GM18909 (cell line): ENCODE results near the gene CCDC127.
"Not testable (repeated sequence)": the region's sequence is repeated elsewhere in the genome, so short reads cannot be mapped to it uniquely, and the experiment has no call there.

Experiments used
- ATAC-seq: cut with Tn5 transposase; IDR thresholded peaks from one replicate; pipeline ENCODE4 v1.9.1; 2021; ENCODE audit warnings: mild to moderate bottlenecking; ENCODE audit not compliant: unreplicated experiment, poor library complexity

The CCDC127 gene

DNA sequence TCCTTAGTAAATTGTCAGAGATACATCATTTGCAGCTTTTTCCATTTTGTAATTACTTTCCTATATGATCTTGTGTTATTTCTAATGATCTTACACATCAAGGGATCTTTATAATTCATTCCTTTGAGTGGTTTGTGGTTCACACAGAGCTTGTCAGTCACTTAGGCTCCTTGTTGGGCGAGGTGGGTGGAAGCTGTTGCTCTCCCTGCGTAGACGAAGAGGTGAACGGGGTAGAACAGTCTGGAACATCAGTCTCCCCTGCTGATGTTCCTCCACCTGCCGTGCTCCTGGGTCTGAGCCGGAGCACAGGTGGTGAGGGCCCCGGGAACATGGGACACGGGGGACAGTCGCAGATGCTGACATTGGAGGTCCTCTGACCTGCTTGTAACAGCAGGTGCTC is 17.6 kb upstream of the CCDC127 start:
- not testable (repeated sequence) for ATAC-seq

DNA sequence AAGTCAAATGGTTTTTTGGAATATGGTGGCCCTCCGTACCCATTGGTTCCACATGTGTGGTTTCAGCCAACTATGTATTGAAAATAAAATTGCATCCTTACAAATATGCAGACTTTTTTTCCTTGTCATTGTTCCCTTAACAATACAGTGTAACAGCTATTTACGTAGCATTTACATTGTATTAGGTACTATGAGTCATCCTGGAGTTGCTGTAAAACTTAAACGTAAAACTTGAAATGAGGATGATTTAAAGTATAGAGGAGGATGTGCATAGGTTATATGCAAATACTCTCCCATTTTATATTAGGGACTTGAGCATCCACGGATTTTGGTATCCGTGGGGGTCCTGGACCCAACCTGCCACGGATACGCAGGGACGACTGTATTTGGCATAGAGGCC is 16.5 kb upstream of the CCDC127 start:
- no peak for ATAC-seq

DNA sequence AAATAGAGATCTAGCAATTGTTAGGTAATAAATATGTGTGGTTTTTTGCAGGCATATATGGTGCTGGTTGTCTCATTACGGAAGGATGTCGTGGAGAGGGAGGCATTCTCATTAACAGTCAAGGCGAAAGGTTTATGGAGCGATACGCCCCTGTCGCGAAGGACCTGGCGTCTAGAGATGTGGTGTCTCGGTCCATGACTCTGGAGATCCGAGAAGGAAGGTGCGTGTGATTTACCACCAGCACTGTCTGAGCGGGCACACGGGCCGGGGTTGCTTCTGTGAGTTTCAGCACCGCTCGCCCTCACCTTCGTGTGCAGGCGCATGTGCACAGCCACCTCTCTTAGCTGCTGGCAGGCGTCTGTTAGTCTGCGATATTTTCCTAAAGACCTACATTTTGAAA is 15.5 kb upstream of the CCDC127 start:
- not testable (repeated sequence) for ATAC-seq

DNA sequence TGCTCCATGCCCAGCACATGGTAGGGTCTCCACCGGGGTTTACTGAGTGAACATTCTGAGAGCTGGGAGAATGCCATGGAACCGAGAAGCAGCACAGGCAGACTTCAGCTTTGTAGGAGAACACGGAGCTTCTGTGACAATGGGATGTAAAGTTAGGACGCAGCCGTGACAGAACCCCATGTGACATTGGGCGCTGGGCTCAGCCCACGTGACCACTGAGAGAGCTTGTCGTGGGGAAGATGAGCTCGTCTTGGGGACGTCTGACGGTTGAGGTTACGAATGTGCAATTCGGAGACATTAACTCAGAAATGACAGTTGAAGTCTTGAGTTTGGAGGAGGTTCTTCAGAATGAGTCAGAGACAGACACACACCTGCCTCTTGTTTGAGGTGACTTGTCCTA is 13.7 kb upstream of the CCDC127 start:
- no peak for ATAC-seq

DNA sequence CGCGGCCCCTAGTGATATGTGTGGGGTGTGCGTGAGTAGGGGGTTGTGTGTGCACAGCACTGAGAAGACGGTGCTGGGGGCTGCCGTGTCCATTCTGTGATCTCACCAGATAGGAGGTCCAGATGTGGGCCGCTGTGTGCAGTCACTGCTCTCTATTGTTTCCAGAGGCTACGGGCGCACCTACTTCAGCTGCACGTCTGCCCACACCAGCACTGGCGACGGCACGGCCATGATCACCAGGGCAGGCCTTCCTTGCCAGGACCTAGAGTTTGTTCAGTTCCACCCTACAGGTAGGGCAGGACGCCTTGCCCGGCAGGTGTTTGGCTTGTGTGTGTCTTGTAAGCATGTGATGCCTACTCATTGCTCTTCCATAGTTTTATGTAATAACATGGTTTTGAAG is 12.8 kb upstream of the CCDC127 start:
- ATAC-seq: no peak

DNA sequence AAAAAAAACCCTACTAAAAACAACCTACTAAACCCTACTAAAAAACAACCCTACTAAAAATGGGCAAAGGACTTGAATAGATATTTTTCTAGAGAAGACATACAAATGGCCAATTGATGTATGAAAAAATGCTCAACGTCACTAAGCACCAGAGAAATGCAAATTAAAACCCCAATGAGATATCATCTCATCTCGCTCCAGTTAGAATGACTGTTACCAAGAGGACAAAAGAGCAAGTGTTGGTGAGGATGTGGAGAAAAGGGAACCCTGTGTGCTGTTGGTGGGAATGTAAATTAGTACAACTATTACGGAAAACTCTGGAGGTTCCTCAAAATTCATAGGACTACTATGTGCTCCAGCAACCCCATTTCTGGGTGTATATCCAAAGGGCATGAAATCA is 10.9 kb upstream of the CCDC127 start:
- ATAC-seq: no peak

DNA sequence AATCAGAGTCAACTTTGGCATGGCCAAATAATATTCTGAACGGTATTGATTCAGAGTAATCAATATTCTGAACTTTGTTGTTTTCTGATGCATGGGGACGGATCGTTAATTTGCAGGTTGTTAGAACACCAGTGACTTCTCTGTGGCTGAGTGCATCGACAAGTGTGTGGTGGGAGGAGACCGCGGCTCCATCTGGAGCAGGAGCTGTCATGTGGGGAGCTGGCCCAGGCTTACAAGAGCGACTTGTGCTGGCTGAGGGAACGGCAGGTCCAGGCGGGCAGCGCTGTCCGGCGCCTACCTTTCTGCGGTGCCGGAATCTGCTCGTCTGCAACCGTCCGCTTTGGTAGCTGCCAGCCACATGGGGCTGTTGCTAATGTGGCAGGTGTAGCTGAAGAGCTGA is 9.4 kb upstream of the CCDC127 start:
- not testable (repeated sequence) for ATAC-seq

DNA sequence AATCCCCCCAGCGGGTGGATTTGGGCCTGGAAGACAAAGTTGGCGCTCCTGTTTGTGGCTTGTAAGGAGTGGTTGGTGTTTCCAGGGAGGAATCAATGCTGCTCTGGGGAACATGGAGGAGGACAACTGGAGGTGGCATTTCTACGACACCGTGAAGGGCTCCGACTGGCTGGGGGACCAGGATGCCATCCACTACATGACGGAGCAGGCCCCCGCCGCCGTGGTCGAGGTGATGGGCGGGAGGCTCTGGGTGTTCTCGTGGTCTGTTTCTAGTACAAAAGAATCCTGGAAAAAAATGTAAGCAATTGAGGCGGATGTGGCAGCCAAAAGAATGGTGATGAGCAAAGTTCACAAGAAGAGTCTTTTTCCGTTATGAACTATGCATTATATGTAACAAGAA is 7.4 kb upstream of the CCDC127 start:
- no peak for ATAC-seq

DNA sequence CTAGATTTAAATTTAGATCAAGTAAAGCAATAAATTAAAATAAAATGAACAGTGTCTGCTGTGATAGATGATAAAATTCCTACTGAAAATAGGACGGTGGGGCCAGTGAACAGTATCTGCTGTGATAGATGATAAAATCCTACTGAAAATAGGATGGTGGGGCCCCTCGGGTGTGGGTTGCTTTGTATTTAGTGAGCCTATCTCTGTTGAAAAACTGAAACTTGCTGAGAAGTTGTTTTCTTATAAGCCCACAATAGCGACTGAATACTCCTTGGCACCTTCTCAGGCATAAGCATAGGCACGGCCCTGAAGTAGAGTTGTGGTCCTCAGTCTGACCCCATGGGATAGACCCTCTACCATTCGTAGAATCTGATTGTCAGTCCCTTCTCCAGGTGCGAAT is 5.8 kb upstream of the CCDC127 start:
- no peak for ATAC-seq

DNA sequence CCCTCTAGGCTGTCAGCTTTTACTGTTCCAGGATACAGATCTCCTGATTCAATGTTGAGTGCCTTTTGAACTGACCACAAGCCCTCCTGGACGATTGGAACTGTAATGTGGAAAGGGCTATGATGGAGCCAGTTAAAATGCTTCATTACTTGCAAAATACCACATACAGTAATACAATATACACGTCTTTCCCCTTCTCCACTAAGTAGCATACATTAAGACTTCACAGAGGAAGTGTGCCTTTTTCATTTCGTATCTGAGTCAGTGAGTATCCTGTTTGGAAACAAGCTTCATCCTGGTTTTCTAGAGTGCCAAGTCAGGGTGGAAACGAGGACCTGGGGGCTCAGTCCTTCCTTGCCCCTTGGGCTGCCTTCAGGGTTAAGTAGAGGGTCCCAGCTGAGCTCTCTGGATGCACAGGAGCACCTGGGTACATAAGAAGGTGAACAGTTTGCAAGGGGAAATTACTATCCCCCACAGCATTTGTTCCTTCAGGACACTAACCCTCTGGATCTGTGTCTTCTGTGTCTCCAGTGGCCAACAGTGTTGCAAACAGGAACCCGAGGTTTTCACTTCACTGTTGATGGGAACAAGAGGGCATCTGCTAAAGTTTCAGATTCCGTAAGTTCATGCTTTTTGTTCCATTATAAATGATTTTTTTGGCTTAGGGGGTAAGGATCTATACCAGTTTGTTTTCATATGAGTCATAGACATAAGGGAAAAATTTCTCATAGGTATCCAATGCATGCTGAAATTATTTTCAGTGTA is 5.2 kb upstream of the CCDC127 start:
- ATAC-seq: not testable (repeated sequence)

DNA sequence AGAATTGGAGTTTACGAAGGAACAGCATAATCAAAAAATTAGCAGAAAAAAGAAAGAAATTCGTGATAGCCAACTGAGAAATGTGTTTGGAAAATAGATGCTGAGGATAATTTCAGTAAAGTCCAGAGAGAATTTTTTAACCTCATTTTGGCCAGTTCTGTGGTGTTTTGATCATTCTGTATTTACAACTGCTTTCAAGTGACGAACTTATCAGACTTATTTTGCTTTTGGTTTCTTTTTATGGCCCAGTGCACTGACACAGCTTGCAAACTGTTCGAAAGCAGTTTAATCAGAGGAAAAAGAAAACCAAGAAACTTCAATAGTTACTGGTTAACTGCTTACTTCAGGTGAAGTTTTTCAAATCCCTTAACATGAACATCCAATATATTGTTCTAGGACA is 2.0 kb upstream of the CCDC127 start:
- ATAC-seq: peak; percentile 25

DNA sequence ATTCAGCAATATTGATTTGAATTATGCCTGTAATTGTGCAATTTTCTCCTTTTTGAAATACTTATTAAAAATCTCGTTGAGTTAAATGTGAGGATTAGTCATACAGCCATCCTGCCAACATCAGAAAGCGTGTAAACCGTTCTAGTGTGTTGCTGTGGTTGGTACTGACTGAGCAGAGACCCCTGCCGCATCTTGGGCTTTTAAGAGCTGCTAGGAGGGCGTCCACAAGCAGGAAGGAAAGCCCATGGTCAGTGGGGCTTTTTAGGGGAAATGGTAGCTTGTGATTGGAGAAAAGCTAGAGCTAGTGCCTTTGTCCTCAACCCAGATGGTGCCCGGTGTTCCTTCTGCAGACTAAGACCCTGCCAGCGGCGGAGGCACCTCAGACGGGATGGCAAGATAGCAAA is 1.5 kb upstream of the CCDC127 start:
- no peak for ATAC-seq

DNA sequence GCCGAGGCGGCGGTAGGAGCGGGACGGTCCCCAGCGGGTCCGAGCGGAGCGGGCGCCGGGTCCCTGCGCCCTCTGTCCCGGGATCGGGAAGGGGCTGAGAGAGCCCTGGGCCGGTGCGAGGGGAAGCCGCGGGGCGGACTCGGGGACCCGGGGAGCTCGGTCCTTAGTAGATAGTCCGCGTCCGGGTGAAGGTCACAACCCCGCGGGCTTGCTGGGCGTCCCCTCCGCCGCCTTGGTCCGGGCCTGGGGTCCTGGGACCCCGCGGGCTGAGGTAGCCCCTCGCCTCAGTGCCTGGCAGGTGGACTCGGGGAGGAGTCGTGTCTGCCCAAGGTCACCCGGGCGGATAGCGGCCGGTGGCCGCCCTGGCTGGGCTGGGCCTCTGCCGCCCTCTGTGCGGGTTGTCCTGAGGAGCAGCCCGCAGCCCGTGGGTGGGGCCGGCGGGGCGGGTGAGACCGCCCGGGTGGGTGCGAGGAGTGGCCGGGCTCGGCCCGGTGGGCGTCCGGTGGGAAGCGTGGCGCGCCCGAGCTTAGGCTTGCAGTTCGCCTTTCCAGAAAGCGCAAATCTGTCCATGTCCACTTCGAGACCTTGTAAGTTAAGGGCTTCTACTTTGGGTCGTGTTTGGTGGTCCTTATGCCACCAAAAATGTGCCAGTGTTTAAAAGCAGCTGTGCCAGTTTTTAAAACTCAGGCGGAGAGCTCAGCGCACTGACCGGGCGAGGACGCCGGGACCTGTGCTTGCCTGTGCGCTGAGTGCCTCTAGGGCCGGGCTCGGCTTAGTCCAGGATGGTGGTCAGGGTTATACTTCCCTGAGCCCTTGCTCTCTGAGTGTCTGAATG is 721 bp upstream of the CCDC127 start:
- peak; percentile 23 for ATAC-seq

DNA sequence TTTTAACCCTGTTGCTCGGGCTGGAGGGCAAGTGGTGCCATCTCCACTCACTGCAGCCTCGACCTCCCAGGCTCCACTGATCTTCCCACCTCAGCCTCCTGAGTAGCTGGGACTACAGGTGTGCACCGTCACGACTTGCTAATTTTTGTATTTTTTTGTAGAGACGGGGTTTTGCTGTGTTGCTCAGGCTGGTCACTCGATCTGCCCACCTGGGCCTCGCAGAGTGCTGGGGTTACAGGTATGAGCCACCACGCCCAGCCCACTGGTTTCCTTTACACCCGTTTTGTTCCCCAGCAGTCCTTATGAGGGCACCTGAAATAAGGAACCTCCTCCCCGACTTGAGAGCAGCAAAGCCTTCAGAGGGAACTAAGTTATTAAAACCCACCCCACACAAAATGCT is 1.9 kb downstream of the CCDC127 start:
- ATAC-seq: not testable (repeated sequence)

DNA sequence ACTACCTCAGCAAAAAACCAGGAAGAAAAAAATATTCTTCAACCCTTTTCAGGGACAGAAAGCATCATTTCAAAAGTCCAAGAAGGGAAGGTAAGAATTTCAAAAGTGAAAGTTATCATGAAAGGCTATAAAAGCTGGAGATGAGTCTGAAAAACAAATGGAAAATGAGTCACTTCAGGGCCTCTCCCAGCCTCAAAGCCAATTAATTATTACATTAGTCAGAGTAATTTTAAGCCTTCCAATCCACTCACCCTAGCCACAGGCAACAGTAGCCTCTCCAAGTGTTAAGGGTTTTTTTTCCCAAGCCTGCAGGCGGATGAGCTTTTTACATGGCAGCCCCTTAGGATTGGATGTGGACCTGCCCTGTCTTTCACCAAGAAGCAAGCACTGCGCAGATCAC is 2.7 kb downstream of the CCDC127 start:
- ATAC-seq: not testable (repeated sequence)

DNA sequence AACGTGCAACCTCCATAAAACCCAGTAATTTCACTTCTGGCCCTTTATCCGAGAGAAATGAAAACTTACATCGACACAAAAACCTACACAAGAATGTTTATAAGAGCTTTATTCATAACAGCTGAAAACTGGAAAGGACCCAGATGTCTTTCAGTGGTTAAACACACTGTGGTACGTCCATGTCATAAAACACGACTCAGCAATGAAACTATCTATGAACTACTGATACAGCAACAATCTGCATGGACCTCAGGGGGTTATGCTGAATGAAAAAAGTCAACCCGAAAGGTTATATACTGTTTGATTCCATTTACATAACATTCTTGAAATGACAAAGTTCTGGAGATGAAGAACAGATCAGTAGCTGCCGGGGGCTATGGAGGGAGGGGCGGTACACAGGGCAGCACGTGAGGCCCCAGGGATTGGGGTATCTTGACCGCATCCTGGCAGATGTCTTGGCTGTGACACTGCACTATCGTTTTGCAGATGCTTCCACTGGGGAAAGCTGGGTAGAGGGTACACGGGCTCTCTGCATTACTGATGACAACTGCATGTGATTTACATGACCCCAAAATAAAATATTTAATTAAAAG is 4.1 kb downstream of the CCDC127 start:
- ATAC-seq: no peak

DNA sequence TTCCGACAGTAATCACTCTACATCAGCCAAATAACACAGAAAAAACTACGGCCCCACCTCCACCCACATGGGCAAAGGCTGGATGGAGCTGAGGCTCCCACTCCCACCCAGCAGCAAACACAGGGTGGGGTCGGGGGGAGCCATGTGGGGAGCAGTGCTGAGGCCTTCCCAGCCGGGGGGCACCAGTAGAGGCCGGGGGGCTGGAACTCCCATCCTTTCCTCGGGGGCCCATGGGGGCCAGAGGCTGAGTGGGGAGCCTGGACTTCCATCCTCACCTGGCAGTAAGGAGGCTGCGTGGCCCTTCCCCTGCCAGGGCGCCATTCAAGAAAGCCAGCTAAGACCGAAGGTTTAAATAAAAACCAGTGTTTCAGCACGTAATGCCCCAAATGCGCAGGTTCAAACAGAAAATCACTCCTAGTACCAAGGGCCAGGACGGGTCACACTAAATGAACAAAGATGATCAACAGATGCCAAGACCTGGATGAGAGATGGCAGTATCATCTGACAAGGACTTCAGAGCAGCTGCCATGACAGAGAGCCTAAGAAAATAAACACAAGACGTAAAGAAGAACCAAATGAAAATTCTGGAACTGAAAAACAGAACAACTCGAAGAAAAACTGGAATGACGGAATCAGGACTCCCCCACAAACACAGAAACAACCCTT is 9.4 kb downstream of the CCDC127 start:
- no peak for ATAC-seq

DNA sequence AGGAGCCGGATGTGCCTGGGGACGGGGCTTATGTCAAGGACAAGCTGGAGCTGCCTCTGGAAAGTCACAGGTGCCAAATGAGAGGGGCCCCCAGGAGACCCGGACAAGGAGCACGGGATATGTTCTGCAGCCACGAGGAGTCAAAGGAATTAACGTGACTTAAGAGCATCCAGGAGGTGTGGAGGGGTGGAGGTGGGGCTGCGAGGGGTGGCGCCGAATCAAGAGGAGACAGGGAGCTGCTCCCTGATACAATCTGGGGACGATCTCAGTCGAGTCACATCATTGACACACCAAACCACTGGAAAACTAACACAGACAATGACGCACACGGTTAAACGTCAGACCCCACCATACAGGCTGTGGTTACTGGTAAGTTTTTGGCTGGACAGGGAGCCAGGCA is 10.4 kb downstream of the CCDC127 start:
- no peak for ATAC-seq

DNA sequence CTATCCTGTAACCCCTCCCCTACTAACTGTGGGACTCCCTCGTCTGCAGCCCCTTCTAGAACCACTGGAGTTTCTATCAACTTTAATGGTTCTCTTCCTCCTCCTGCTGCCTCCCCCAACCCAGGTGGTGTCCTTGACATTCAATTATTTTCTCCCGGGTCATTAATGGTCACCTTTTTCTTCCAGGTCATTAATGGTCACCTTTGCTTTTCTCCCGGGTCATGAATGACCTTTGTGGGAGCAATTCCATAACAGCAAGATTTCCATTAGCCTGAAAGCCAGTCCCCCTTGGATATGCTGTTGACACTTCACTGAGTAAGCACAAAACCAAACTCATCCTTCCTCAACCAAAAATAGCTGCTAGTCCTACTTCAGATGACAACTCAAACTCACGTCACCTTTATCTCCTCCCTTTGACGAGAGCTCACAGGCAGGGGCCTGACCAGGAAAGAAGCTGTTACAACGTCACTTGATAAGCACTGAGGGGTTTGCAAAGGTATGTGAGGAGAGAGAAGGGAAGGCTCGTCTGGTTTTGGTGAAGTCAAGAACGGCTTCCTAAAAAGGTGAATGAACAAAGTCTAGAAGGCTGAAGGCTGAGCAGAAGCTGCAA is 10.9 kb downstream of the CCDC127 start:
- ATAC-seq: no peak

DNA sequence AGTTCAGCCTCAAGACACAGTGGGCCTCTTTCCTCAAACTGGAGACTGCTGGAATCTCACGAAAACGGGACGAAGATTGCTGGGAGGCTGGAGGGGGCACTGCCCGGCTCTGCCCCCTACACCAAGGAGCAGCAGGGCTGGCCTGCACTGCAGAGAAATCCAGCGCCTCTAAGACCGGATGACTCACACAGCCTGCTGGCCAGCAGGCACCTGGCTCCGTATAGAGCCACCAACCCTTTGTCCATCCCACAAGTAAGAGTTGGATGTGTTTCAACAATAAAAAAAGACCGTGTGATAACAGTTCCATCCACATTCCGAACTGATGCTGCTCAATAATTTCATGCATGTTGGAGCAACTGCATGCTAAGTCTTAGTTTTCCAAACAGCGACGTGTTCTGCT is 11.5 kb downstream of the CCDC127 start:
- ATAC-seq: no peak
